ENCODE results near the gene CTNNB1.

Gene CTNNB1

GRCh38 chr3:41186297-41186696 is 13.0 kb upstream of the CTNNB1 start:
- no peak overlapping the region for H3K9ac ChIP-seq
- H4K20me1 ChIP-seq = no peaks in the 10 kb centered on the region
- H3K4me3 ChIP-seq = no peak overlapping the region
- TF ChIP-seq Cebpa-rat (IDR thresholded peaks at IDR 0.05) = no peak
- no peaks in the 10 kb centered on the region for H3K36me3 ChIP-seq
- no peak overlapping the region for H3K4me2 ChIP-seq
- H3K27ac ChIP-seq = no peak overlapping the region
- H3K4me1 ChIP-seq = peaks cover 10 to 15% (median 12%) of the 10 kb centered on the region in 10 experiments
- no peaks in the 10 kb centered on the region for H3K9me3 ChIP-seq (replicated peaks in 1 of 11)
- H3K27me3 ChIP-seq = no peaks in the 10 kb centered on the region

- Histone ChIP-seq H3K4me2 (no peak overlapping the region), H3K36me3 (no peaks in the 10 kb centered on the region), H3K27ac (no peak overlapping the region), H3K4me1 (peaks cover 0 to 4% (median under 1%) of the 10 kb centered on the region in 10 experiments; a peak in 15 of 20 replicates), H3K9me3 (replicated peaks in 1 of 11) (no peaks in the 10 kb centered on the region), H3K4me3 (no peak overlapping the region), H4K20me1 (no peaks in the 10 kb centered on the region), H3K9ac (no peak overlapping the region), H3K27me3 (no peaks in the 10 kb centered on the region)
- TF ChIP-seq Cebpa-rat (IDR thresholded peaks at IDR 0.05) = no peak
Observed at GRCh38 chr3:41188306-41188705, 11.0 kb upstream of the CTNNB1 start.

GRCh38 chr3:41190509-41191284 is 8.6 kb upstream of the CTNNB1 start:
- Histone ChIP-seq H4K20me1 (no peaks in the 10 kb centered on the region), H3K9me3 (replicated peaks in 1 of 11) (no peaks in the 10 kb centered on the region), H3K4me2 (no peak overlapping the region), H3K27ac (no peak overlapping the region), H3K4me1 (no peaks in the 10 kb centered on the region), H3K4me3 (no peak overlapping the region), H3K36me3 (no peaks in the 10 kb centered on the region), H3K9ac (no peak overlapping the region), H3K27me3 (no peaks in the 10 kb centered on the region)
- TF ChIP-seq Cebpa-rat (IDR thresholded peaks at IDR 0.05) = no peak

GRCh38 chr3:41192885-41193284 is 6.4 kb upstream of the CTNNB1 start:
- no peak overlapping the region for H3K27ac ChIP-seq
- no peak overlapping the region for H3K4me2 ChIP-seq
- H3K4me1 ChIP-seq = peaks cover 0 to 1% (median 0%) of the 10 kb centered on the region in 10 experiments; a peak in 2 of 20 replicates
- H3K4me3 ChIP-seq = no peak overlapping the region
- H3K27me3 ChIP-seq = no peaks in the 10 kb centered on the region
- H3K9ac ChIP-seq = no peak overlapping the region
- H3K36me3 ChIP-seq = no peaks in the 10 kb centered on the region
- no peaks in the 10 kb centered on the region for H3K9me3 ChIP-seq (replicated peaks in 1 of 11)
- no peaks in the 10 kb centered on the region for H4K20me1 ChIP-seq
- TF ChIP-seq Cebpa-rat (IDR thresholded peaks at IDR 0.05) = no peak

GRCh38 chr3:41193794-41194539 is 5.3 kb upstream of the CTNNB1 start:
- Histone ChIP-seq H3K9ac (no peak overlapping the region), H3K27ac (no peak overlapping the region), H3K4me1 (peaks cover 0 to 9% (median 7%) of the 10 kb centered on the region in 10 experiments; a peak in 7 of 20 replicates), H3K9me3 (replicated peaks in 1 of 11) (no peaks in the 10 kb centered on the region), H3K4me2 (no peak overlapping the region), H3K27me3 (no peaks in the 10 kb centered on the region), H3K36me3 (no peaks in the 10 kb centered on the region), H3K4me3 (no peak overlapping the region), H4K20me1 (no peaks in the 10 kb centered on the region)
- TF ChIP-seq Cebpa-rat (IDR thresholded peaks at IDR 0.05) = no peak

- no peak overlapping the region for H3K27ac ChIP-seq
- no peak overlapping the region for H3K4me3 ChIP-seq
- no peaks in the 10 kb centered on the region for H4K20me1 ChIP-seq
- no peak for TF ChIP-seq Cebpa-rat (IDR thresholded peaks at IDR 0.05)
- H3K4me1 ChIP-seq = peaks cover 0 to 9% (median 7%) of the 10 kb centered on the region in 10 experiments; a peak in 7 of 20 replicates
- no peaks in the 10 kb centered on the region for H3K9me3 ChIP-seq (replicated peaks in 1 of 11)
- H3K36me3 ChIP-seq = no peaks in the 10 kb centered on the region
- no peaks in the 10 kb centered on the region for H3K27me3 ChIP-seq
- H3K9ac ChIP-seq = no peak overlapping the region
- H3K4me2 ChIP-seq = no peak overlapping the region
Observed at GRCh38 chr3:41194701-41195100, 4.6 kb upstream of the CTNNB1 start.

GRCh38 chr3:41195946-41196345 is 3.4 kb upstream of the CTNNB1 start:
- H3K36me3 ChIP-seq = no peaks in the 10 kb centered on the region
- H3K4me2 ChIP-seq = no peak overlapping the region
- no peak overlapping the region for H3K27ac ChIP-seq

GRCh38 chr3:41196499-41197410 is 2.5 kb upstream of the CTNNB1 start:
- no peak overlapping the region for H3K4me3 ChIP-seq

More at GRCh38 chr3:41195946-41196345, 3.4 kb upstream of the CTNNB1 start:
- TF ChIP-seq Cebpa-rat (IDR thresholded peaks at IDR 0.05) = no peak
- Histone ChIP-seq H3K4me1 (peaks cover 0 to 10% (median 8%) of the 10 kb centered on the region in 10 experiments; a peak in 8 of 20 replicates), H3K9me3 (replicated peaks in 1 of 11) (no peaks in the 10 kb centered on the region), H3K4me3 (no peak overlapping the region), H3K9ac (no peak overlapping the region), H3K27me3 (no peaks in the 10 kb centered on the region), H4K20me1 (peaks cover 10 to 11% (median 10%) of the 10 kb centered on the region in 11 experiments)

More at GRCh38 chr3:41196499-41197410, 2.5 kb upstream of the CTNNB1 start:
- H4K20me1 ChIP-seq = peaks cover 18 to 19% (median 18%) of the 10 kb centered on the region in 11 experiments
- no peaks in the 10 kb centered on the region for H3K27me3 ChIP-seq
- H3K27ac ChIP-seq = no peak overlapping the region
- H3K36me3 ChIP-seq = no peaks in the 10 kb centered on the region
- H3K4me2 ChIP-seq = no peak overlapping the region
- TF ChIP-seq Cebpa-rat (IDR thresholded peaks at IDR 0.05) = no peak
- no peak overlapping the region for H3K9ac ChIP-seq
- H3K4me1 ChIP-seq = peaks cover 0 to 19% (median 12%) of the 10 kb centered on the region in 10 experiments; a peak in 11 of 20 replicates
- no peaks in the 10 kb centered on the region for H3K9me3 ChIP-seq (replicated peaks in 1 of 11)

Measured in BLaER1 treated with 17β-estradiol and CSF1 and Interleukin-3, amounts not matched to agents 10 nM and 100 nM (cell line).